ENCODE measurements around the gene INSM2.

The INSM2 gene

DNA sequence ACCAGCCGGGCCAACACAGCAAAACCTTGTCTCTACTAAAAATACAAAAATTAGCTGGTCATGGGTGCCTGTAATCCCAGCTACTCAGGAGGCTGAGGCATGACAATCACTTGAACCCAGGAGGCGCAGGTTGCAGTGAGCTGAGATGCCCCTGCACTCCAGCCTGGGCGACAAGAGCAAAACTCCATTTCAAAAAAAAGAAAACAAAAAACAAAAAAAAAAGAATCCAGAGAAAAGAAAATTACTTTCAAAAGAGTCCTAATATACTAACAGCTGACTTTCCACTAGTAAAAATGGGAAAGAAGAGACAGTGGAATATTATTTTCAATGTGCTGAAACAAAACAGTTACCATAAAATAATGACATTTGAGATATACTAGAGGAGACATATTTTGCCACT lies 8.3 kb upstream of the INSM2 start:
- ATAC-seq, result no peak
- TF ChIP-seq ZNF8 (CRISPR knock-in tag; IDR thresholded peaks at IDR 0.05), result no peak
- peak; percentile 86 for TF ChIP-seq ZFP30 (CRISPR knock-in tag; IDR thresholded peaks at IDR 0.05)

DNA sequence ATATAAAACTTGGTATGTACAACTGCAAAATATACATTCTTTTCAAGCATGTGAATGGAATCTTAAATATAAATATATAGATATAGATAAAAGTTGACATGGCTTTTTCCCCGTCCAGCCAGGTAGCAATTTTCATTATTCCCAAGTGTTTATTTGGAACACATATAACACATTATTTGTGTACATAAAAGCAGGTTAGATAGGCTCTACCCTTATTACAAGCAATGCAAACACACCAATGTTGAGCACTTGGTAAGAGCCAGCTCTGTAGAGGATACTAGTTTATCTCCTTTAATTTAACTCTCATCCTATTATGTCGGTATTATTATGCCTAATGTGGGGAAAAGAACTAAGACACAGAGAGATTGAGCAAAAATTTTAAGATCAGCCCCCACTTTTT lies 7.0 kb upstream of the INSM2 start:
- no peak for TF ChIP-seq TOX (CRISPR knock-in tag; IDR thresholded peaks at IDR 0.05; ENCODE audit: borderline replicate concordance)
- TF ChIP-seq, protein P1, sequence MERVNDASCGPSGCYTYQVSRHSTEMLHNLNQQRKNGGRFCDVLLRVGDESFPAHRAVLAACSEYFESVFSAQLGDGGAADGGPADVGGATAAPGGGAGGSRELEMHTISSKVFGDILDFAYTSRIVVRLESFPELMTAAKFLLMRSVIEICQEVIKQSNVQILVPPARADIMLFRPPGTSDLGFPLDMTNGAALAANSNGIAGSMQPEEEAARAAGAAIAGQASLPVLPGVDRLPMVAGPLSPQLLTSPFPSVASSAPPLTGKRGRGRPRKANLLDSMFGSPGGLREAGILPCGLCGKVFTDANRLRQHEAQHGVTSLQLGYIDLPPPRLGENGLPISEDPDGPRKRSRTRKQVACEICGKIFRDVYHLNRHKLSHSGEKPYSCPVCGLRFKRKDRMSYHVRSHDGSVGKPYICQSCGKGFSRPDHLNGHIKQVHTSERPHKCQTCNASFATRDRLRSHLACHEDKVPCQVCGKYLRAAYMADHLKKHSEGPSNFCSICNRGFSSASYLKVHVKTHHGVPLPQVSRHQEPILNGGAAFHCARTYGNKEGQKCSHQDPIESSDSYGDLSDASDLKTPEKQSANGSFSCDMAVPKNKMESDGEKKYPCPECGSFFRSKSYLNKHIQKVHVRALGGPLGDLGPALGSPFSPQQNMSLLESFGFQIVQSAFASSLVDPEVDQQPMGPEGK (CRISPR knock-in tag; IDR thresholded peaks at IDR 0.05; ENCODE audit: borderline replicate concordance), result no peak
- TF ChIP-seq, protein P2, sequence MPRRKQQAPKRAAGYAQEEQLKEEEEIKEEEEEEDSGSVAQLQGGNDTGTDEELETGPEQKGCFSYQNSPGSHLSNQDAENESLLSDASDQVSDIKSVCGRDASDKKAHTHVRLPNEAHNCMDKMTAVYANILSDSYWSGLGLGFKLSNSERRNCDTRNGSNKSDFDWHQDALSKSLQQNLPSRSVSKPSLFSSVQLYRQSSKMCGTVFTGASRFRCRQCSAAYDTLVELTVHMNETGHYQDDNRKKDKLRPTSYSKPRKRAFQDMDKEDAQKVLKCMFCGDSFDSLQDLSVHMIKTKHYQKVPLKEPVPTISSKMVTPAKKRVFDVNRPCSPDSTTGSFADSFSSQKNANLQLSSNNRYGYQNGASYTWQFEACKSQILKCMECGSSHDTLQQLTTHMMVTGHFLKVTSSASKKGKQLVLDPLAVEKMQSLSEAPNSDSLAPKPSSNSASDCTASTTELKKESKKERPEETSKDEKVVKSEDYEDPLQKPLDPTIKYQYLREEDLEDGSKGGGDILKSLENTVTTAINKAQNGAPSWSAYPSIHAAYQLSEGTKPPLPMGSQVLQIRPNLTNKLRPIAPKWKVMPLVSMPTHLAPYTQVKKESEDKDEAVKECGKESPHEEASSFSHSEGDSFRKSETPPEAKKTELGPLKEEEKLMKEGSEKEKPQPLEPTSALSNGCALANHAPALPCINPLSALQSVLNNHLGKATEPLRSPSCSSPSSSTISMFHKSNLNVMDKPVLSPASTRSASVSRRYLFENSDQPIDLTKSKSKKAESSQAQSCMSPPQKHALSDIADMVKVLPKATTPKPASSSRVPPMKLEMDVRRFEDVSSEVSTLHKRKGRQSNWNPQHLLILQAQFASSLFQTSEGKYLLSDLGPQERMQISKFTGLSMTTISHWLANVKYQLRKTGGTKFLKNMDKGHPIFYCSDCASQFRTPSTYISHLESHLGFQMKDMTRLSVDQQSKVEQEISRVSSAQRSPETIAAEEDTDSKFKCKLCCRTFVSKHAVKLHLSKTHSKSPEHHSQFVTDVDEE (CRISPR knock-in tag; IDR thresholded peaks at IDR 0.05), result no peak
- no peak for TF ChIP-seq ESRRG (CRISPR knock-in tag; IDR thresholded peaks at IDR 0.05)
- TF ChIP-seq ZNF8 (CRISPR knock-in tag; IDR thresholded peaks at IDR 0.05), result no peak
- TF ChIP-seq ZFP3 (CRISPR knock-in tag; IDR thresholded peaks at IDR 0.05), result no peak
- TF ChIP-seq TCF4 (CRISPR knock-in tag; IDR thresholded peaks at IDR 0.05; ENCODE audit: borderline replicate concordance), result no peak
- TF ChIP-seq ZC3H10 (CRISPR knock-in tag; IDR thresholded peaks at IDR 0.05), result no peak
- no peak for TF ChIP-seq BACH2 (CRISPR knock-in tag; IDR thresholded peaks at IDR 0.05; ENCODE audit: borderline replicate concordance)
- no peak for TF ChIP-seq SNAI2 (CRISPR knock-in tag; IDR thresholded peaks at IDR 0.05)
- ATAC-seq, result no peak

DNA sequence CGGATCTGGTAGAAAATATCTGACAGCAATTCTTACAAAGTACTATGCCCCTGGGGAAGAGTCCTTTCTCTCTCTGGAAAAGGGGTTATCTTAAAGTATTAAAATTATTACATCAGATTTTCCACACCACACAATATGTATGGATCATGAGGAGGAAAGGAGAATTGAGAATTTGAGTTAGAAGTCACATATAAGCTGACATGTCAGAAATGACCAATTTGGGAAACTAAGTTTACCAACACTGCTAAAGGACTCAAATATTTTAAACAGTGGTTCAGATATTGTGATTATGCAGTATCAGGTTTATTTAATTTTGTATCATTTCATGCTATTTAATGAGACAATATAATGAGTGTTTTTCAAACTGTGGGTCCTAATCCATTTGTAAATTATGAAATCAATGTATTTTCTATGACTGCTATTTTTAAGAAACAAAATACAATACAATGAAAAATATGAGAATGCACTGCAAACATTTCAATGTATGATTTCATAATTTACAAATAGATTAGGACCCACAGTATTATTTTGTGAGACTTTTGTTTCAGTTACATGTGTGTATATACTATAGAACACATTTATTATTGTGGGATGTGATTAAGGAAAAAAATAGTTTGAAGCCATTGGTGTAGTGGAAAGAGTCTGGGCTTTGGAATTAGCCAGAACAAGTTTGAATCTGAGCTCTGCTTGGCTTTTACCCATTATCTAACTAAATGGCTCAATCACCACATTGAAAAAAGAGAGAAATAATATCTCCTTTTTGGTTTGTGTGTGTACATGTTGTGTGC lies 1.8 kb upstream of the INSM2 start:
- TF ChIP-seq ESRRG (CRISPR knock-in tag; IDR thresholded peaks at IDR 0.05) (no peak), SNAI2 (CRISPR knock-in tag; IDR thresholded peaks at IDR 0.05) (no peak), CSDC2 (CRISPR knock-in tag; IDR thresholded peaks at IDR 0.05) (no peak), GLIS3 (CRISPR knock-in tag; IDR thresholded peaks at IDR 0.05) (no peak), ISL1 (CRISPR knock-in tag; IDR thresholded peaks at IDR 0.05) (no peak), ZNF70 (CRISPR knock-in tag; IDR thresholded peaks at IDR 0.05) (no peak), BACH2 (CRISPR knock-in tag; IDR thresholded peaks at IDR 0.05; ENCODE audit: borderline replicate concordance) (no peak), TOX (CRISPR knock-in tag; IDR thresholded peaks at IDR 0.05; ENCODE audit: borderline replicate concordance) (no peak), TCF4 (CRISPR knock-in tag; IDR thresholded peaks at IDR 0.05; ENCODE audit: borderline replicate concordance) (no peak), ZNF8 (CRISPR knock-in tag; IDR thresholded peaks at IDR 0.05) (no peak), PPARA (CRISPR knock-in tag; IDR thresholded peaks at IDR 0.05; ENCODE audit: borderline replicate concordance) (no peak), ZFP30 (CRISPR knock-in tag; IDR thresholded peaks at IDR 0.05) (no peak), OSR1 (CRISPR knock-in tag; IDR thresholded peaks at IDR 0.05) (no peak)
- TF ChIP-seq, protein P3, sequence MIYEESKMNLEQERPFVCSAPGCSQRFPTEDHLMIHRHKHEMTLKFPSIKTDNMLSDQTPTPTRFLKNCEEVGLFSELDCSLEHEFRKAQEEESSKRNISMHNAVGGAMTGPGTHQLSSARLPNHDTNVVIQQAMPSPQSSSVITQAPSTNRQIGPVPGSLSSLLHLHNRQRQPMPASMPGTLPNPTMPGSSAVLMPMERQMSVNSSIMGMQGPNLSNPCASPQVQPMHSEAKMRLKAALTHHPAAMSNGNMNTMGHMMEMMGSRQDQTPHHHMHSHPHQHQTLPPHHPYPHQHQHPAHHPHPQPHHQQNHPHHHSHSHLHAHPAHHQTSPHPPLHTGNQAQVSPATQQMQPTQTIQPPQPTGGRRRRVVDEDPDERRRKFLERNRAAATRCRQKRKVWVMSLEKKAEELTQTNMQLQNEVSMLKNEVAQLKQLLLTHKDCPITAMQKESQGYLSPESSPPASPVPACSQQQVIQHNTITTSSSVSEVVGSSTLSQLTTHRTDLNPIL (CRISPR knock-in tag; IDR thresholded peaks at IDR 0.05; ENCODE audit: low read depth), result no peak
- TF ChIP-seq, protein P4, sequence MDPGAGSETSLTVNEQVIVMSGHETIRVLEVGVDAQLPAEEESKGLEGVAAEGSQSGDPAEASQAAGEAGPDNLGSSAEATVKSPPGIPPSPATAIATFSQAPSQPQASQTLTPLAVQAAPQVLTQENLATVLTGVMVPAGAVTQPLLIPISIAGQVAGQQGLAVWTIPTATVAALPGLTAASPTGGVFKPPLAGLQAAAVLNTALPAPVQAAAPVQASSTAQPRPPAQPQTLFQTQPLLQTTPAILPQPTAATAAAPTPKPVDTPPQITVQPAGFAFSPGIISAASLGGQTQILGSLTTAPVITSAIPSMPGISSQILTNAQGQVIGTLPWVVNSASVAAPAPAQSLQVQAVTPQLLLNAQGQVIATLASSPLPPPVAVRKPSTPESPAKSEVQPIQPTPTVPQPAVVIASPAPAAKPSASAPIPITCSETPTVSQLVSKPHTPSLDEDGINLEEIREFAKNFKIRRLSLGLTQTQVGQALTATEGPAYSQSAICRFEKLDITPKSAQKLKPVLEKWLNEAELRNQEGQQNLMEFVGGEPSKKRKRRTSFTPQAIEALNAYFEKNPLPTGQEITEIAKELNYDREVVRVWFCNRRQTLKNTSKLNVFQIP (CRISPR knock-in tag; IDR thresholded peaks at IDR 0.05; ENCODE audit: borderline replicate concordance, low read depth), result no peak
- ATAC-seq, result no peak

DNA sequence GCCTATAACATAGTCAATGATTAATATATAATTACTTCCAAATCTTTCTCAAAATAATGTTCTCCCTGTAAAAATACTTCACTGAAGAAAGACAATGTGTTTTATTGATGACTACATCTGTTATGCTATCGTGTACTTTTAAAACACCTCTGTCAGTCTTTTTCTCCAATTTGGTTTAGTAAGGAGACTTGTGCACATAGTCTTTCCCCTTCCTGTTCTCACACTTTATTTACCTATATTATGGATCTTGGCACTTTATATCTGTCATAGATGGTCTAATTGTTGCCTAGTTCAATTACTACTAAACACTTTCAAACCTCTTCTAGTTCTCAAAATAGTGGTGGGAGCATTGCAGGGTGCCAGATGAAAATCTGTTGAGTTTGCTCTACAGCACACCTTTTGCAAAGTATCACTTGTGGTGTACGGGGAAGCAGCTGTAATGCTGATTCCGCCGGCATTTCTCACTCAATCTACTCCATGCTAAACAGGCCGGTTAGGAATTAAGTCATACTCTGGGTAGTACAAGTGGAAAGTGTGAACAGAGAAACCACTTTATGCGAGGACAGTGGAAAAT lies 1.1 kb upstream of the INSM2 start:
- ATAC-seq, result no peak
- no peak for TF ChIP-seq ZNF70 (CRISPR knock-in tag; IDR thresholded peaks at IDR 0.05)

All from SK-N-SH treated with all-trans-retinoic acid at 6 μM for 48 hours (cell line).